A549 (cell line): ENCODE measurements around the gene TTC8. TPM values are rescaled to one million over a fixed set of nuclear protein-coding genes. Genes with fewer than 3 reads are reported as not detected.

Source experiments
- ATAC-seq, 2 experiments: fragments of 200-7000 bp in 1 of 2; fragments of >200 bp in 1 of 2; cut with Nextera tagmentation in 1 of 2; cut with Tn5 transposase in 1 of 2; 3 replicates each; pipeline versions ENCODE4 v1.8.0 to v1.9.1; 2018 to 2020; ENCODE audit warnings: mild to moderate bottlenecking in 1 of 2, moderate library complexity in 1 of 2
- CTCF ChIA-PET: fragments of 300-600 bp; sonication (Branson Sonifier 250); formaldehyde crosslinking; extraction: SDS; loops from one replicate; lab custom pipeline; 2021; ENCODE audit warnings: antibody characterized with exemption, inconsistent platforms; lab: Yijun Ruan, JAX
- POLR2A ChIA-PET: fragments of 350-600 bp; formaldehyde crosslinking; extraction: SDS; loops from one replicate; lab custom pipeline; 2021; ENCODE audit warnings: antibody characterized with exemption, inconsistent platforms; lab: Yijun Ruan, JAX
- DNase-seq, 2 experiments: peaks; one replicate each; pipeline versions ENCODE4 v3.0.0 to v3.0.0-alpha.2; 2011 to 2016; ENCODE audit warnings: low read depth in 1 of 2, low spot score in 1 of 2
- FAIRE-seq: peaks from 2 replicates; lab custom pipeline; 2011; peaks lifted over from hg19 to GRCh38; lab: Jason Lieb, UNC
- H3K27ac ChIP-seq, 2 experiments: fragments of >200 bp; sonication (Bioruptor Twin); formaldehyde crosslinking; 3 replicates each; pipeline ENCODE4 v1.5.1; 2016 to 2017
- H3K4me1 ChIP-seq: fragments of >200 bp; sonication (Bioruptor Twin); formaldehyde crosslinking; 3 replicates; pipeline ENCODE4 v1.6.1; 2016
- H3K4me2 ChIP-seq: fragments of >200 bp; sonication (Bioruptor Twin); formaldehyde crosslinking; 3 replicates; pipeline ENCODE4 v1.6.1; 2016
- H3K4me3 ChIP-seq: fragments of >200 bp; sonication (Bioruptor Twin); formaldehyde crosslinking; 3 replicates; pipeline ENCODE4 v1.5.1; 2016
- H3K9me3 ChIP-seq: fragments of >200 bp; sonication (Bioruptor Twin); formaldehyde crosslinking; 3 replicates; pipeline ENCODE4 v1.6.1; 2016
- CBX2 ChIP-seq: fragments of 200-600 bp; sonication (generic); IDR thresholded peaks from 2 replicates; pipeline ENCODE4 v1.6.1; 2016; ENCODE audit warnings: low read depth, mild to moderate bottlenecking, borderline replicate concordance
- CHD4 ChIP-seq: fragments of 200-600 bp; sonication (generic); IDR thresholded peaks from 2 replicates; pipeline ENCODE4 v1.6.1; 2016; ENCODE audit warnings: antibody characterized with exemption, mild to moderate bottlenecking, borderline replicate concordance
- EHMT2 ChIP-seq: fragments of 200-600 bp; sonication (generic); IDR thresholded peaks from 2 replicates; pipeline ENCODE4 v1.6.1; 2016; ENCODE audit warnings: antibody characterized with exemption, low read depth, mild to moderate bottlenecking, moderate library complexity
- ELK1 ChIP-seq: fragments of 150-350 bp; IDR thresholded peaks from 2 replicates; pipeline ENCODE4 v1.6.1; 2014; ENCODE audit warnings: low read depth, mild to moderate bottlenecking, low read length
- ESRRA ChIP-seq: fragments of 150-350 bp; IDR thresholded peaks from 2 replicates; pipeline ENCODE4 v1.6.1; 2014; ENCODE audit warnings: mild to moderate bottlenecking, low read length, borderline replicate concordance
- HOXA7 ChIP-seq: fragments of 250-450 bp; sonication (Bioruptor Pico); IDR thresholded peaks from 2 replicates; pipeline ENCODE4 v1.5.0; 2020; ENCODE audit warnings: mild to moderate bottlenecking, moderate library complexity
- MAFK ChIP-seq: fragments of 450-650 bp; IDR thresholded peaks from 2 replicates; pipeline ENCODE4 v1.6.1; 2014; ENCODE audit not compliant: partially characterized antibody
- MAZ ChIP-seq: fragments of 150-350 bp; IDR thresholded peaks from 2 replicates; pipeline ENCODE4 v1.6.1; 2014; ENCODE audit warnings: antibody characterized with exemption, low read depth, low read length, borderline replicate concordance
- MYC ChIP-seq: IDR thresholded peaks from 2 replicates; pipeline ENCODE4 v1.6.1; 2012; ENCODE audit warnings: mild to moderate bottlenecking, inconsistent platforms, low read length, improper control_type of control experiment, borderline replicate concordance
- PHF8 ChIP-seq: fragments of 200-600 bp; sonication (generic); IDR thresholded peaks from 2 replicates; pipeline ENCODE4 v1.6.1; 2016; ENCODE audit warnings: low read depth, mild to moderate bottlenecking, antibody characterized with exemption, moderate library complexity, borderline replicate concordance
- RARB ChIP-seq: fragments of 250-450 bp; sonication (Bioruptor Pico); IDR thresholded peaks from 2 replicates; pipeline ENCODE4 v1.8.0; 2021; ENCODE audit warnings: mild to moderate bottlenecking, moderate library complexity
- RCOR1 ChIP-seq: fragments of 150-350 bp; IDR thresholded peaks from 2 replicates; pipeline ENCODE4 v1.6.1; 2014; ENCODE audit warnings: antibody characterized with exemption, low read length, low read depth
- RFX5 ChIP-seq: fragments of 450-650 bp; IDR thresholded peaks from 2 replicates; pipeline ENCODE4 v1.7.1; 2014; ENCODE audit warnings: antibody characterized with exemption, mild to moderate bottlenecking, moderate library complexity
- TP53 ChIP-seq: fragments of 250-450 bp; sonication (Bioruptor Pico); IDR thresholded peaks from 2 replicates; pipeline ENCODE4 v1.5.0; 2021; ENCODE audit warnings: mild to moderate bottlenecking, moderate library complexity
- ZC3H11A ChIP-seq: fragments of 450-650 bp; IDR thresholded peaks from 2 replicates; pipeline ENCODE4 v1.6.1; 2014; ENCODE audit warnings: antibody characterized with exemption, mild to moderate bottlenecking
- WGBS: methylation state at CpG from one replicate; pipeline ENCODE4 v1.1.6; 2017; ENCODE audit errors: missing lambda C conversion rate; 5-methylcytosine and 5-hydroxymethylcytosine counted together
- polyA plus RNA-seq, 4 experiments: library from polyadenylated mRNA; depleted of rRNA in 3 of 4; stranded (reverse); fragments of >200 nt; fragmentation: RNase III in 1 of 4; extraction: RNeasy Plus Mini Kit Qiagen cat#74134 plus additional on column Dnase treatment in 1 of 4; gene quantifications; 2 replicates in 3 of 4; 3 replicates in 1 of 4; pipeline ENCODE4 v1.2.3, GENCODE V29; 2011 to 2017
- TF ChIP-seq, protein P1 (sequence below): fragments of 200-600 bp; sonication (generic); IDR thresholded peaks from 2 replicates; pipeline ENCODE4 v1.6.1; 2016; ENCODE audit warnings: antibody characterized with exemption, mild to moderate bottlenecking, moderate library complexity

Gene TTC8
- polyA plus RNA-seq, 2 of the 4 experiments (the other 2 are of a cell fraction), result 36.6 to 56.8 TPM

DNA sequence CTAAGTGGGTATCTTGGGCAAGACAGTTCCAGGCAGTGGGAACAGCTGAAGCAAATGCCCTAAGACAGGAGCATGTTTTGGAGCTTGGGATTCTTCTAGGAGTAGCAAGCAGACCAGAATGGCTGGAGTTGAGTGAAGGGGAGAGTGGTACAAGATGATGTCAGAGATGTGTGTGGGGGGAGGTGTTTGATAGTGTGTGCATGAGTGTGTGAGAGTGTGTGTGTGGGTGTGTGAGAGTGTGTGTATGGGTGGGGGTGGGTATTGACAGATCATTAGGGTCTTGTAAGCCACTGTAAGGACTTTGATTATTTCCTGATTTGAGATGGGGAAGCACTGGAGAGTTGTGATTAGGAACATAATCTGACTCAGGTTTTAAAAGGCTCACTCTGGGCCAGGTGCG lies 78.4 kb downstream of the TTC8 start:
- Histone ChIP-seq H3K4me2 (no peak overlapping the region), H3K27ac (no peak overlapping the region), H3K4me3 (no peak overlapping the region), H3K4me1 (no peaks in the 10 kb centered on the region)
- DNase-seq (no peak), FAIRE-seq (no peak), ATAC-seq (peak in 1 of 2 experiments; percentile 39; a peak in 2 of 6 replicates)
- ChIA-PET POLR2A (no interaction called here), CTCF (interaction anchor here (1.1 kb wide), 1 partner anchor 235 kb away, joined by 4 read pairs; no protein-coding TSS in a partner anchor)
- TF ChIP-seq, protein P1, sequence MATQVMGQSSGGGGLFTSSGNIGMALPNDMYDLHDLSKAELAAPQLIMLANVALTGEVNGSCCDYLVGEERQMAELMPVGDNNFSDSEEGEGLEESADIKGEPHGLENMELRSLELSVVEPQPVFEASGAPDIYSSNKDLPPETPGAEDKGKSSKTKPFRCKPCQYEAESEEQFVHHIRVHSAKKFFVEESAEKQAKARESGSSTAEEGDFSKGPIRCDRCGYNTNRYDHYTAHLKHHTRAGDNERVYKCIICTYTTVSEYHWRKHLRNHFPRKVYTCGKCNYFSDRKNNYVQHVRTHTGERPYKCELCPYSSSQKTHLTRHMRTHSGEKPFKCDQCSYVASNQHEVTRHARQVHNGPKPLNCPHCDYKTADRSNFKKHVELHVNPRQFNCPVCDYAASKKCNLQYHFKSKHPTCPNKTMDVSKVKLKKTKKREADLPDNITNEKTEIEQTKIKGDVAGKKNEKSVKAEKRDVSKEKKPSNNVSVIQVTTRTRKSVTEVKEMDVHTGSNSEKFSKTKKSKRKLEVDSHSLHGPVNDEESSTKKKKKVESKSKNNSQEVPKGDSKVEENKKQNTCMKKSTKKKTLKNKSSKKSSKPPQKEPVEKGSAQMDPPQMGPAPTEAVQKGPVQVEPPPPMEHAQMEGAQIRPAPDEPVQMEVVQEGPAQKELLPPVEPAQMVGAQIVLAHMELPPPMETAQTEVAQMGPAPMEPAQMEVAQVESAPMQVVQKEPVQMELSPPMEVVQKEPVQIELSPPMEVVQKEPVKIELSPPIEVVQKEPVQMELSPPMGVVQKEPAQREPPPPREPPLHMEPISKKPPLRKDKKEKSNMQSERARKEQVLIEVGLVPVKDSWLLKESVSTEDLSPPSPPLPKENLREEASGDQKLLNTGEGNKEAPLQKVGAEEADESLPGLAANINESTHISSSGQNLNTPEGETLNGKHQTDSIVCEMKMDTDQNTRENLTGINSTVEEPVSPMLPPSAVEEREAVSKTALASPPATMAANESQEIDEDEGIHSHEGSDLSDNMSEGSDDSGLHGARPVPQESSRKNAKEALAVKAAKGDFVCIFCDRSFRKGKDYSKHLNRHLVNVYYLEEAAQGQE, result no peak
- no peak for TF ChIP-seq ELK1
- no peak for TF ChIP-seq ZC3H11A
- TF ChIP-seq, all 56 proteins: peak for 0
- WGBS, result 92% methylated on average over 1 of the region's 1 CpG
- H3K9me3 ChIP-seq, result no peaks in the 10 kb centered on the region

GRCh38 chr14:88904206-88904647 lies 79.8 kb downstream of the TTC8 start:
- WGBS, result 63% methylated on average over 3 of the region's 3 CpGs
- Histone ChIP-seq H3K27ac (no peak overlapping the region), H3K4me1 (no peaks in the 10 kb centered on the region), H3K4me3 (no peak overlapping the region), H3K4me2 (no peak overlapping the region), H3K9me3 (no peaks in the 10 kb centered on the region)
- ATAC-seq (no peak), DNase-seq (no peak), FAIRE-seq (no peak)
- no peak for TF ChIP-seq RARB (CRISPR knock-in tag)
- no peak for TF ChIP-seq RCOR1
- no peak for TF ChIP-seq CBX2
- TF ChIP-seq TP53, result no peak
- TF ChIP-seq PHF8, result no peak
- no peak for TF ChIP-seq RFX5
- TF ChIP-seq MYC, result no peak
- no peak for TF ChIP-seq HOXA7 (CRISPR knock-in tag)
- no peak for TF ChIP-seq MAFK
- TF ChIP-seq ESRRA, result no peak
- no peak for TF ChIP-seq MAZ
- no peak for TF ChIP-seq EHMT2
- no peak for TF ChIP-seq CHD4
- TF ChIP-seq, protein P1, result no peak
- ChIA-PET CTCF (no interaction called here), POLR2A (no interaction called here)
